ENCODE results near the gene FAM199X. TPM values are rescaled to one million over a fixed set of nuclear protein-coding genes. Genes with fewer than 3 reads are reported as not detected.

FAM199X gene
- total and polyA plus RNA-seq, 2 donors (not counting 1 experiment from before 2014, with no cell fraction given): 6.7 to 21.1 TPM

GRCh38 chrX:104137496-104137895 is 28.8 kb upstream of the FAM199X start:
- H3K79me2 ChIP-seq (ENCODE audit: control insufficient read depth, insufficient read depth, low read length): no peaks in the 10 kb centered on the region
- no peaks in the 10 kb centered on the region for H3K36me3 ChIP-seq (ENCODE audit: control insufficient read depth, insufficient read depth, low read length)
- H3K4me3 ChIP-seq (replicated peaks in 1 of 4; ENCODE audit: control extremely low read depth in 1 of 4, insufficient read depth in 1 of 4, low read depth in 3 of 4, low read length in 4 of 4): no peak overlapping the region
- H4K20me1 ChIP-seq (ENCODE audit: control insufficient read depth, extremely low read depth, insufficient read depth, low read length): no peaks in the 10 kb centered on the region
- TF ChIP-seq CTCF (conservative IDR thresholded peaks at IDR 0.05 in 1 of 2, IDR thresholded peaks at IDR 0.05 in 1 of 2; ENCODE audit: low read depth in 1 of 2, low read length in 2 of 2) (no peak), EZH2 (IDR thresholded peaks at IDR 0.05; ENCODE audit: low read length, missing control alignments) (no peak)
- no peaks in the 10 kb centered on the region for H3K27me3 ChIP-seq (ENCODE audit: control insufficient read depth, insufficient read depth, low read length)
- H3K4me2 ChIP-seq (ENCODE audit: extremely low read depth, insufficient read depth, low read length): no peak overlapping the region
- H3K4me1 ChIP-seq (ENCODE audit: control insufficient read depth, extremely low read depth, insufficient read depth, low read length): no peaks in the 10 kb centered on the region
- no peak overlapping the region for H2AFZ ChIP-seq (ENCODE audit: low read length)
- no peak overlapping the region for H3K27ac ChIP-seq (ENCODE audit: insufficient read depth, low read length)
- no peak overlapping the region for H3K9ac ChIP-seq (ENCODE audit: insufficient read depth, low read length)
- DNase-seq (ENCODE audit: low read depth in 2 of 2): peak; percentile 26 to 32
- H3K9me3 ChIP-seq (ENCODE audit: control insufficient read depth, insufficient read depth, low read depth, low read length): no peaks in the 10 kb centered on the region

DNA sequence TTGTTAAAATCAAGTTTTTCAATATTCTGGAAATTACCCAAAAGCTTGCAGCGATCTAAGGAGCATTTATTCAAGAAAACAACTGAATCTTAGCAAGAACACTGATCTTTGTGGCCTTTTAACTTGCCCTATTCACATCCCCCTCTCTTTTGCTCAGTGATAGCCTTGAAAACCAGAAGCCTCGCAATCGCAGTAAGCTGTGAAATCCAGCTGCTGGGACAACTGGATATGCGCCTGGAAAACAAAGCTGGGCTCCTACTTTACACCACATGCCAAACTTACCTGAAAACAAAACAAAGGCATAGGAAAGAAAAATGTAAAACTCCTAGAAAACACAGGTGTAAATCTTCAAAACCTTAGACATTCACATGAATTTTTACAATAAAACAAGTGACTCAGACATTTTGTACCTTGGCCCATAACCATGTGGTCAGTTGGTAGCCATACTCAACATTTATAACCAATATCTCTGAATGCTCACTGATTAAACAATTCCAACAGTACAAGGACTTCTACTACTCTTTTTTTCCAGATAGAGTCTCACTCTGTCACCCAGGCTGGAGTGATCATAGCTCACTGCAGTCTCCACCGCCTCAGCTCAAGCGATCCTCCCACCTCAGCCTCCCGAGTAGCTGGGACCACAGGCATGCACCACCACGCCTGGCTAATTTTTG is 25.0 kb upstream of the FAM199X start:
- H3K4me2 ChIP-seq (ENCODE audit: extremely low read depth, insufficient read depth, low read length): no peak overlapping the region
- DNase-seq (ENCODE audit: low read depth in 2 of 2): no peak
- H3K4me1 ChIP-seq (ENCODE audit: control insufficient read depth, extremely low read depth, insufficient read depth, low read length): no peaks in the 10 kb centered on the region
- no peaks in the 10 kb centered on the region for H3K27me3 ChIP-seq (ENCODE audit: control insufficient read depth, insufficient read depth, low read length)
- H3K9me3 ChIP-seq (ENCODE audit: control insufficient read depth, insufficient read depth, low read depth, low read length): no peaks in the 10 kb centered on the region
- TF ChIP-seq EZH2 (IDR thresholded peaks at IDR 0.05; ENCODE audit: low read length, missing control alignments) (no peak), CTCF (conservative IDR thresholded peaks at IDR 0.05 in 1 of 2, IDR thresholded peaks at IDR 0.05 in 1 of 2; ENCODE audit: low read depth in 1 of 2, low read length in 2 of 2) (no peak)
- no peaks in the 10 kb centered on the region for H3K79me2 ChIP-seq (ENCODE audit: control insufficient read depth, insufficient read depth, low read length)
- no peak overlapping the region for H3K4me3 ChIP-seq (replicated peaks in 1 of 4; ENCODE audit: control extremely low read depth in 1 of 4, insufficient read depth in 1 of 4, low read depth in 3 of 4, low read length in 4 of 4)
- no peak overlapping the region for H3K9ac ChIP-seq (ENCODE audit: insufficient read depth, low read length)
- H2AFZ ChIP-seq (ENCODE audit: low read length): no peak overlapping the region
- no peaks in the 10 kb centered on the region for H4K20me1 ChIP-seq (ENCODE audit: control insufficient read depth, extremely low read depth, insufficient read depth, low read length)
- H3K36me3 ChIP-seq (ENCODE audit: control insufficient read depth, insufficient read depth, low read length): no peaks in the 10 kb centered on the region
- H3K27ac ChIP-seq (ENCODE audit: insufficient read depth, low read length): no peak overlapping the region

DNA sequence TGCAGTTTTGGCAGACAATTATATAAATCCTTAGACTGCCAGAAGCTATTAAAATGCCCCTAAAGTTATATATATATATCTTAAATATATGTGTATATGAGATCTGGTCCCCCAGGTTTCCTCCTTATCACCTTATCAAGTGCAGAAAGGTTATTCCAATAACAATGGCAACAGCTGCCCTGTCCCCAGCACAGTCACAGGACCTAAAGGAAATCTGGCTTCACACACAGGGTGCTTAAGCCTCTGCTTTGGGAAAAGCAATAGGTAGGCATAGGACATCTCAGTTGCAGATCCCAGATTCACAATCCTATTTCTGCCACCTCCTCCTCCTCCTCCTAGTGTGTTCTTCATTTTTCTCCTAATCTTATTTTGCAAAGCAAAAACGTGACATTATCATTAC is 15.2 kb upstream of the FAM199X start:
- TF ChIP-seq EZH2 (IDR thresholded peaks at IDR 0.05; ENCODE audit: low read length, missing control alignments) (no peak), CTCF (conservative IDR thresholded peaks at IDR 0.05 in 1 of 2, IDR thresholded peaks at IDR 0.05 in 1 of 2; ENCODE audit: low read depth in 1 of 2, low read length in 2 of 2) (no peak)
- peaks cover 3% of the 10 kb centered on the region for H3K79me2 ChIP-seq (ENCODE audit: control insufficient read depth, insufficient read depth, low read length)
- H3K4me2 ChIP-seq (ENCODE audit: extremely low read depth, insufficient read depth, low read length): no peak overlapping the region
- H3K27me3 ChIP-seq (ENCODE audit: control insufficient read depth, insufficient read depth, low read length): no peaks in the 10 kb centered on the region
- no peak overlapping the region for H3K9ac ChIP-seq (ENCODE audit: insufficient read depth, low read length)
- no peak overlapping the region for H3K4me3 ChIP-seq (replicated peaks in 1 of 4; ENCODE audit: control extremely low read depth in 1 of 4, insufficient read depth in 1 of 4, low read depth in 3 of 4, low read length in 4 of 4)
- H3K4me1 ChIP-seq (ENCODE audit: control insufficient read depth, extremely low read depth, insufficient read depth, low read length): no peaks in the 10 kb centered on the region
- H3K9me3 ChIP-seq (ENCODE audit: control insufficient read depth, insufficient read depth, low read depth, low read length): no peaks in the 10 kb centered on the region
- H2AFZ ChIP-seq (ENCODE audit: low read length): no peak overlapping the region
- no peak for DNase-seq (ENCODE audit: low read depth in 2 of 2)
- H3K27ac ChIP-seq (ENCODE audit: insufficient read depth, low read length): no peak overlapping the region
- H3K36me3 ChIP-seq (ENCODE audit: control insufficient read depth, insufficient read depth, low read length): no peaks in the 10 kb centered on the region
- H4K20me1 ChIP-seq (ENCODE audit: control insufficient read depth, extremely low read depth, insufficient read depth, low read length): no peaks in the 10 kb centered on the region

Data from fibroblast of lung (primary cell).